Subcutaneous adipose tissue (tissue), 4 donors: ENCODE measurements around the gene MYL3. TPM values are rescaled to one million over a fixed set of nuclear protein-coding genes. Genes with fewer than 3 reads are reported as not detected.

ENCODE experiments used
- total RNA-seq, 4 donors: library from RNA; depleted of rRNA; stranded (reverse); fragments of >200 nt; gene quantifications; one replicate each; pipeline ENCODE4 v1.1.0, GENCODE V29; 2016
- TF ChIP-seq, protein P1 (sequence below): fragments of 450-650 bp; IDR thresholded peaks from one replicate; pipeline ENCODE4 v1.5.1; 2016; ENCODE audit warnings: low read depth, mild to moderate bottlenecking, control low read depth, antibody characterized with exemption, moderate library complexity

MYL3 gene
- total RNA-seq, 4 donors from 2014 or later, result 2.0 to 9.8 (median 6.4) TPM

DNA sequence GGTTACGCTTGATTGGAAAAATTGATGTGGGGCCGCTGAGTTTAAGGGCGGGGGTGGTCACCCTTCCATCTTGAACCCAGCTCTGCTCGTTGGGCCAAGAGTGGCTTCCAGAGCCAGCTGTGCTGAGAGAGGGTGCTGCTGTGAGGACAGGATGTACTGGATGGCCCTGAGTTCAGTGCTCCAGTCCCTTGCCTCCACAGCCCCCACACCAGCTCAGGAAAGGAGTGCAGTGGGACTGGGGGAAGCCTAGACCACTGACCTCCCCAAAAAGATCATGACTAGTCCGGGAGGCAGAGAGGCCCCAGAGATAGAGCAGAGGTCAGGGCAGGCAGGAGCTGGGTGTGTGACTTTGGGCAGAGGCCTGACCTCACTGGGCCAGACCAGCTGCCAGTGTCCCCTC is 10.3 kb upstream of the MYL3 start:
- TF ChIP-seq, protein P1, sequence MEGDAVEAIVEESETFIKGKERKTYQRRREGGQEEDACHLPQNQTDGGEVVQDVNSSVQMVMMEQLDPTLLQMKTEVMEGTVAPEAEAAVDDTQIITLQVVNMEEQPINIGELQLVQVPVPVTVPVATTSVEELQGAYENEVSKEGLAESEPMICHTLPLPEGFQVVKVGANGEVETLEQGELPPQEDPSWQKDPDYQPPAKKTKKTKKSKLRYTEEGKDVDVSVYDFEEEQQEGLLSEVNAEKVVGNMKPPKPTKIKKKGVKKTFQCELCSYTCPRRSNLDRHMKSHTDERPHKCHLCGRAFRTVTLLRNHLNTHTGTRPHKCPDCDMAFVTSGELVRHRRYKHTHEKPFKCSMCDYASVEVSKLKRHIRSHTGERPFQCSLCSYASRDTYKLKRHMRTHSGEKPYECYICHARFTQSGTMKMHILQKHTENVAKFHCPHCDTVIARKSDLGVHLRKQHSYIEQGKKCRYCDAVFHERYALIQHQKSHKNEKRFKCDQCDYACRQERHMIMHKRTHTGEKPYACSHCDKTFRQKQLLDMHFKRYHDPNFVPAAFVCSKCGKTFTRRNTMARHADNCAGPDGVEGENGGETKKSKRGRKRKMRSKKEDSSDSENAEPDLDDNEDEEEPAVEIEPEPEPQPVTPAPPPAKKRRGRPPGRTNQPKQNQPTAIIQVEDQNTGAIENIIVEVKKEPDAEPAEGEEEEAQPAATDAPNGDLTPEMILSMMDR, result no peak

DNA sequence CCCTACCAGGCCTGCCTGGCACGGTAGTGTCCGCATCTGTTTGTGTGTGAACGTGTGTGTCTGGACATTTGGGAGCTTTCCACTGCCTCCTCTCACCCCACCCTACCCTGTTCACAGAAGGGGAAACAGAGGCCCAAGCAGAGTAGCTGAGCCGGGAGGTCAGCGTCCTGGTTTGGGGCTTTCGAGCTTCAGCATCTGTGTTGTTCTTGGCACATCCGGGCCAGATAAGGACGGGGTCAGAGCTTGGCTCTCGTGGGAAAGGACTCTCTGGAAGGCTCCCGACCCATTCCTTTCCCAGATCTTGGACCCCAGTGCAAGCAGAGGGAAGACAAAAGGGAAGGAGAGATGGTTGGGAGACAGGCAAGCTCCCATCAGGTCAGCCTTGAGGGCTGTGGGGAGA is 8.0 kb upstream of the MYL3 start:
- TF ChIP-seq, protein P1, result no peak

- TF ChIP-seq, protein P1, result no peak
Observed at GRCh38 chr3:46870651-46871050, 7.4 kb upstream of the MYL3 start.

- TF ChIP-seq, protein P1, result no peak
Observed at GRCh38 chr3:46869440-46869839, 6.2 kb upstream of the MYL3 start.

- TF ChIP-seq, protein P1, result no peak
Observed at GRCh38 chr3:46868948-46869347, 5.7 kb upstream of the MYL3 start.

GRCh38 chr3:46868287-46868686 is 5.0 kb upstream of the MYL3 start:
- TF ChIP-seq, protein P1, result no peak

DNA sequence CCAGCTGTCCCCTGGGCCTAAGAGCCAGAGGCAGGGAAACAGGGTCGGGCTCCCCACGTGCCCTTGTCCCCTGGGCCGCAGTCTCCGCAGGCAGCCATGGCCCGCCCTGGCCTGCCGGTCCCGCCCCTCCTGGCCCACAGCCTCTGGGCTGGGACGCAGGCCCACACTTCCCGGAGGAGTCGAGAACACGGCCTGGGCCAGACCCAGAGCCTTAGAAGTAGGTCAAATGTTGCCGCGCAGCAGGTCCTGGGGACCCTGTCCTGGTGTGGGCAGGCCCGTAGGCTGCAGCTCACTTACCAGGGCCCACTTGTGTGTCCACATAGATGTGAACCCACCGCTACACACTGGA is 4.3 kb upstream of the MYL3 start:
- TF ChIP-seq, protein P1, result no peak
